ENCODE results near the gene CGB7. TPM values are rescaled to one million over a fixed set of nuclear protein-coding genes. Genes with fewer than 3 reads are reported as not detected.
"Not testable (repeated sequence)": the region's sequence is repeated elsewhere in the genome, so short reads cannot be mapped to it uniquely, and the experiment has no call there.

CGB7 gene
- total RNA-seq, 1 donor from 2014 or later = not detected

DNA sequence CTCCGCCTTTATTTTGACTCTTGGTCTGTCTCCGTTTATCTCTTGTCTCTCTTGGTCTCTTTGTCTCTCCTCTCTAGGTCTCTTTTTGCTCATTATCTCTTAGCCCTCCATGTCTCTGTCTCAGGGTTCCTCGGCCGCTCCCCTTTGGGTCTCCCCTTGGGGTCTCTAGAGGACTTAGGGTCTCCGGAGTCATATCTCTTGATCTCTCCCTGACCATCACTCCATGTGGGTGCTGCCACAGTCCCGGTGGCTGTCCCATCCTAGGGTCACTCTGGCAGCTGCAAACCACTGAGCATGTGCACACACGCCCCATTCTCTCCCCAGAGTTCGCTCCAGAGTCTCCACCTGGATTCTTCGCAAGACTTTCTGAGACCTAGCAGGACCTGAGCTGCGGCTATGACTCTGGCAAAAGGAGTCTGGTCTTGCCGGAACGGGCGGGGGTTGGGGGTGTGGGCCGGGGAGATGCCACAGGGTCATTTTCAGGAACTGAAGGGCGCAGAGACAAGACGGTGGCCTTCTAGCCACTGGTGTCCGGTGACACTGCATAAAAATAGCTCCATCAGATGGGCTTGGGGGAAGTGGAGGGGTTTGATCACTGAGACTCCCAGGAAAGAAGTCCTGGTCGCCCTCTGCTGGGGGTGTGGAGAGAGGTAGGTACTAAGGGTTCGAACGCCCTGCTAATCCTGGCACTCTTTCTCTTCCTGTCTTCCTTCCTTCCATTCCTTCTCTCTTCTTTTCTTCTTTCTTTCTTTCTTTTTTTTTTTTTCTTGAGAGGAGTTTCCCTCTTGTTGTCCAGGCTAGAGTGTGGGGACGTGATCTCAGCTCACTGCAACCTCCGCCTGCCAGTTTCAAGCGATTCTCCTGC is 16.2 kb upstream of the CGB7 start:
- DNase-seq (ENCODE audit: low spot score) = no peak

DNA sequence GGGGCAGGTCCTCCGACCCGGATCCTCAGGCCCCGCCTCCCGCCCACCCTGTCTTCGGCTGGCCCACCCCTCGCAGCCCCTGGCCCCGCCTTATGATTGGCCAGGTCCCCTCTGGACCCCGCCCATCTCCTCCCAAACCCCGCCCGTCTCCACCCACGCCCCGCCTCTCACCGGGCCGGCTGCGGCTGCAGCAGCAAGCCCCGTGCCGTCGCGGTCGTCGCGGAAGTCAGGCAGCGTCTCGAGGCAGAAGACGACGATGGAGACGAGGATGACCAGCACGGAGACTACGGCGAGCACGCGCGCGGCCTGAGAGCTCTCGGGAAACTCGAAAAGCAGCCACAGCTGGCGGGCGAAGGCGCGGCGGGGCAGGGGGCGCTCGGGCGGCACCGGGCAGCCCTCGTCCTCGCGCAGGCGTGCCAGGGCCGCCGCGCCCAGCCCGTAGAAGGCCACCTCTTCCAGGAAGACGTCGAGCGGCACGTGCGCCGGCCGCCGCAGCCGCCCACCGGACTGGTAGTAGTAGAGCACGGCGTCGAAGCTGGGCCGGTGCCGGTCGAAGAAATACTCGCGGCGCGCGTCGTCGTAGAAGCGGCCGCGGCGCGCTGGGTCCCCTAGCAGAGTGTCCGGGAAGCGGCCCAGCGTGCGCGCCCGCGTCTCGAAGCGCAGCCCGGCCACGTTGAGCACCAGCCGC is 14.5 kb upstream of the CGB7 start:
- no peak for DNase-seq (ENCODE audit: low spot score)

DNA sequence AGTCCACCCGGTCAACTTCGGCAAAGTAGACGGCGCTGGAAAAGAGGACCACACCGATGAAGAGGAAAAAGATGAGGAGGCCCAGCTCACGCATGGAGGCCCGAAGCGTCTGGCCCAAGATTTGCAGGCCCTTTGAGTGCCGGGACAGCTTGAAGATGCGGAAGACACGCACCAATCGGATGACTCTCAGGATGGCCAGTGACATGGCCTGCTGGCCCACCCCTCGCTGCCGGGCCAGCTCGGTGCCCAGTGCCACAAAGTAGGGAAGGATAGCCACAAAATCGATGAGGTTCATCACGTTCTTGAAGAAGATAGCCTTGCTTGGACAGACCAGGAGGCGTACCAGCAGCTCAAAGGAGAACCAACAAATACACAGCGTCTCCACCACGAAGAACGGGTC is 12.9 kb upstream of the CGB7 start:
- no peak for DNase-seq (ENCODE audit: low spot score)

DNA sequence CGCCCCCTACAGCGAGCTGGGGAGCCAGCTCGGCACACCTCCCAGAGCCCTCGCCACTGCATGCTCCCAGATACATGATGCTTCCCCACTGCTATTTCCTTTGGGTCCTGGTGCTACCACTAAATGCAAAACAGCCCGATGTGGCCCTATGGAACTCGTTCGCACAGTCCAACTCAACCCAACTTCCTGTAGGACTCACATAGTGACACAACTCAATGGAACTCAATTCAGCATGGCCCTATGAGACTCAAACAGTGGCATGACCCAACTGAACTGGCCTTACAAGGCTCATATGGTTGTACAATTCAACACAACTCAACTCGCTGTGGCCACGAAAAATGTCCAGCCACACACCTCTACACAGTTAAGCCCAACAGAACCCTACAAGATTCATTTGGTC is 11.5 kb upstream of the CGB7 start:
- no peak for DNase-seq (ENCODE audit: low spot score)

DNA sequence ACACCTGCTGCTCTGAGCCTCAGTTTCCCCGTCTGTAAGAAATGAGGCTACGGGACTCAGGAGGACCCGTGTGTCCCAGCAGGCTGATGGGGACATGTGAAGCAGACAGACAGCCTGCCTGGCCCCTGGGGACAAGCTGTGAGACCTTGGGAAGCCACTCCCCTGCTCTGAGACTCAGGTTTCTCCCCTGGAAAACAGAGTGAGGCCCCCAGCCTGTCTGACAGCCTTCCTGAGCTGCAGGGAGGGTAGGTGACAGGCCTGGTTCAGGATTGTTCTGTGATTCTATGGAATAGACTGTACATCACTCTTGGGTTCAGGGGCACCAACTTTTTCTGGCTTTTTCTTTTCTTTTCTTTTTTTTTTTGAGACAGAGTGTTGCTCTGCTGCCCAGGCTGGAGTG is 10.0 kb upstream of the CGB7 start:
- no peak for DNase-seq (ENCODE audit: low spot score)

DNA sequence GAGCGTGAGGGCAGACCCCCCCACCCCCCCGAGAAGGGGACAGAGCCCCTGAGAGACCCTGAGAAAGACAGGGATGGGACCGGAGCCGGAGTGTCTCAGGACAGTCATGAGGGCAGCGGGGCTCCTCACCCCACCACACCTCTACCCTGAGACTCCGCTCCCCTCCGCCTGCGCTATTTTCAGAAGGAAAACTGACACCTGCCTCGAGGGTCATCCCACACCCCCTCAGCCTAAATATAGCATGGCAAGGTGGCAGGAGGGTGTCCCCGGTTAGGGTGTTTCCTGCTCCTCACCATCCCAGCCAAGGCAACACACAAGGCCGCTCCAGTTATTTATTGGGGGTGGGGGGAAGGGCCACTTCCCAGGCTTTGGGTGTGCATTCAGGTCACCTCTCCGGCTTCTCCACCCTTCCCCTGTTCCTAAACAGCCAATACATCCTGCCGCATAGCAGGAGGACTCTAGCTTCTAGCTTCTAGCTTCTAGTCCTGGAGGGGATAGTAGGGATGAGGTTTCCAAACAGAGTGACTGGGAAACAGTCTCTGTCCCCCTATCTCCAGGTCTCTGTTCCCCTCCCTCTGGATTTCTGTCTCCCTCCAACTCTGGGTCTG is 8.5 kb upstream of the CGB7 start:
- DNase-seq (ENCODE audit: low spot score) = no peak

DNA sequence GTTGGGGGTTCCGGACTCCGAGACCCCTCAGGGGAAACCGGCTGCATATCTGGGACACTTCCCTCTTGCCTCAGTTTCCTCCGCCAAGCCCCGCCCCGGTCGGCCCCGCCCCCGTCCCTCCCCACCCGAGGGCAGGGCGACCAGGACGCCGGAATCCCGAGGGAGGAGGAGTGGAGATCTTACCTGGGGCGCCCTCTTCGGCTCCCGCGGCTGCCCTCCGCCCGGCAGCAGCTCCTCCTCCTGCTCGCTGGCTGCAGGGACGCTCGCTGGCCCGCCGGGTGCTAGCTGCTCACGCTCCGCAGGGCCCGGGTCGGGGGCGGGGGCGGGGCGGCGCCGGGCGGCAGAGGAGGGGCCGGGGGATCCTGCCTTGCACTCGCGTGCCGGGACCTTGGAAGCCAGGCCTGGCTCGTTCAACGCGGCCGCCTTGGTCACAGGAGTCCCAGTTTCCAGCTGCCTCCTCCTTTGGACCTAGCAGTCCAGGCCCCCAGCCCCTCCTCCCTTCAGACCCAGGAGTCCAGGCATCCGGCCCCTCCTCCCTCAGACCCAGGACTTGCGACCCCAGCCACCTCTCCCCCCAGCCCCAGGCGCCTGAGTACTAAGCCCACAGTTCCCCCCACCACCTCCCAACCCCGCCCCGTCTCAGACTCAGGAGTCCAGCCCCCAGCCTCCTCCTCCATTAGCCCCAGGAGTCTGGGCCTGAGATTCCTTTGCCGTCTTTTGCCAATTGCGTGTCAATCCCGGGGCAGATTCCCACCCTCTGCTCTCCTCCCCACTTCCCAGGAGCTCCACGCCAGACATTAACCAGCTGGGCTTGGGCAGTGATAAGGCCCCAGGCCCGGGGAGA is 7.4 kb upstream of the CGB7 start, which contains the start of gene NTF4:
Gene NTF4, minus strand, starts transcription at position 51 of the 844 bp plus-strand sequence. CDS start 2,821 bp downstream, outside the sequence.
- no peak for DNase-seq (ENCODE audit: low spot score)

DNA sequence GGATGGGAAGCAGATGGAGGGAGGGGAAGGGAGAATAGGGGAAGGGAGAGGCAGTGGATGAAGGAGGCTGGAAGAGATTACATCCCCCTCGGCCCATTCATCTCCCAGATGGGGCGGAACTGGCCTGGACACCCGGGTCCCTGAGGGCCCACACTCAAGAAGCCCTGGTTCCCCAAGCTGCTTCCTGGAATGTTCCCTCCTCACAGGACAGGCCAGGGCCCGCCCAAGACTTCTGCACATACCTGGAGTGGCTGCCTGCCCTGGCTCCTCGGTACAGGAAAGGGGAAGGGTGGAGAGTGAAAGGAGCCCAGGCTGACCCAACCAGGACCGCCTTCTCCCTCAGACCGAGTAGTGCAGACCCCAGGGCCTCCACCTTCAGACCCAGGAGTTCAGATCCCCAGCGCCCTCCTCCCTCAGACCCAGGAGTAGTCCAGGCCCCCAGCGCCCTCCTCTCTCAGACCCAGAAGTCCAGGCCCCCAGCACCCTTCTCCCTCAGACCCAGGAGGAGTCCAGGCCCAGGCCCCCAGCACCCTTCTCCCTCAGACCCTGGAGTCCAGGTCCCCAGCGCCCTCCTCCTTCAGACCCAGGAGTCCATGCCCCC is 6.6 kb upstream of the CGB7 start:
- DNase-seq (ENCODE audit: low spot score) = no peak

DNA sequence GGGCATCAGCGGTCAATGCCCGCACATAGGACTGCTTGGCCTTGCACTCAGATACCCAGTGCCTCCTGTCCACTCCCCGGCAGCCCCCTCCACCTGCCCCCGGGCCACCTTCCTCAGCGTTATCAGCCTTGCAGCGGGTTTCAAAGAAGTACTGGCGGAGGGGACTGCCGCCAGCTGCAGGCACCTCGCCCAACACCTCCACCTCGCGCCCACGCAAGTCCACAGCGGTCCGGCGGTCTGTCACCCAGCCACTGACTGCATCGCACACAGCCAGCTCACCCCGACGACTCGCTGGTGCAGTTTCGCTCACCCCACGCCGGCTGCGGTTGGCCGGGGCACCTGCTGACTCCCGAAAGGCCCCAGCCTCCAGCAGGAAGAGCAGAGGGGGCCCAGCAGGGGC is 3.9 kb upstream of the CGB7 start:
- DNase-seq (ENCODE audit: low spot score) = no peak

DNA sequence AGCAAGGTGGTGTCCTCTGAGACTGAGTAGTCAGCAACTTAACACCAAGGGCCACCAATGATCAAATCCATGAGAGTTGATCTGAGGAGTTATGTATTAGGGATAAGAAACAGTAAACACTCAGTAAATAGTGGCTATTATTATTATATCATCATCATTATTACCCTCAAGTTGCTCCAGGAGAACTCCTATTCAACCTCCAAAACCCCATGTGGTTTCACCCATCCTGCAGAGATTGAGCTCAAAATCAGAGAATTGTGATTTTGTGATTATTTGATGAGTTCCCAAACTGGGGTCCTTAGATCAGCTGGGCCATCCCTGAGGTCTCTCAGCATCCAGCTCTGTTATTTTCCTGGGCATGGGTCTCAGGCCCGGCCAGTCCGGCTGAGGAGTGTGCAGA is 3.5 kb upstream of the CGB7 start:
- DNase-seq (ENCODE audit: low spot score) = no peak

DNA sequence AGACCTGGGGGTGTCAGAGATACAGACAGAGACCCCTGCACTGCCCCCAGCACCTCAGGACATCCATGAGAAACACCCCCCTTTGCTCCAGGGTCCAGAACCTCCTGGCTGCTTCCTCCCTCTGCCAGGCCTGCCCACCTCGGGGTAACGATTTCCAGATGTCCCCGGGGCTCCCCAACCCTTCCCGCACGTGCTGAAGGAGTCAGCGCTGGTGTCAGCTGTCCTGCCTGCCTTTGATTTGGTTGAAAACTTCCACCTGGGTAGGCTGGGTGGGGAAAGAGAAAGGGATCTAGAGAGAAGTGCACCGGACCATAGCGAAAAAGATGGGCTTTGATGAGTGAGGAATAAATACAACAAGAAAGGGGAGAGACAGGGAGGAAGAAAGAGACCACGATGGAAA is 1.5 kb upstream of the CGB7 start:
- no peak for DNase-seq (ENCODE audit: low spot score)

DNA sequence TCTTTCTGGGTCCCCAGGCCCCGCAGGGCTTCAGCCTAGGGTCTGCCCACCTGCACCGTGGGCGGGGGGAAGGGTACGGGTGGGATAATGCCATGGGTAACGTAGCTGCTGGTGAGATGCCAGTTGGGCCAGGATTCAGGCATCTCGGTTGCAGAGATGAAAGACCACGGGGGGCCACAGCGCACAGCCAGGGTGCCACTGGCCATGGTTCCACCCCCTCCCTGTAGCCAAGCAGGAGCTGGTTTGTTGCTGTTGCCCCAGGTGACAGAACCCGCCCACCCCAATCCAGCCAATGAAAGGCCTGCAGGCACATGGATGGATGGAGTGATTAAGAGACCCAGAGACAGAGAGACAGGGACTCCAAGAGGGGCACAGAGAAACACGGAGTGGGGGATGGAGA is 1.0 kb upstream of the CGB7 start:
- no peak for DNase-seq (ENCODE audit: low spot score)

DNA sequence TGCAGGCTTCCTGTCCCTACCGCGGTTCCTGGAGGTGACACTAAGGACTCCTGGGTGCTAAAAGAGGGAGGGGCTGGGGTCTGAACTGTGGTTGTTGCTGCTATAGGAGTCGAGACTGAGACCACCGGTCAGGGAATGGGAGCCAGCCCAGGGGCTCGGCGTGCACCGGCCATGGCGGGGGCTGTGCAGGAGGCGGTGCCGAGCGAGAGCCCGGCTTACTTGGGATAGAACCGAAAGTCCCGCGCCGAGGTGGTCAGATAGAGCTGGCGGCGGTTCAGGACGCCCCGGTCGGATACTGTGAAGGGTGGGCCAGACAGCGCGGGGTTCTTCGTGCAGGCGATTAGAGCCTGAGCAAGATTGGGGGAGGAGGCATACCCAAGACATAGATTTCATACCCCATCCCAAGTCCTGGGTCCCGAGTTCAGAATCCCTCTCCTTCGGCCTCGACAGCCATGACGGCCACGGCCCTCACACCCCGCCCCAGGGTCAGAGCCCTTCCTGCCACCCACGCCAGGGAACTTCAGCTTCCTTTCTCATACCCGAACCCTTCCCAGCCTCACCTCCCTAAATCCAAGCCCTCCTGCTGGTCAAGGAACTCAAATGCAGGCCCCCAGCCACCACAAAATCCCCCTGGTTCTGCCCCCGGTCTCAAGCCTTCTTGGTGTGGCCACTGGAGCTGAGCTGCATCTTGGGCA is 500 bp downstream of the CGB7 start:
- DNase-seq (ENCODE audit: low spot score) = not testable (repeated sequence)

DNA sequence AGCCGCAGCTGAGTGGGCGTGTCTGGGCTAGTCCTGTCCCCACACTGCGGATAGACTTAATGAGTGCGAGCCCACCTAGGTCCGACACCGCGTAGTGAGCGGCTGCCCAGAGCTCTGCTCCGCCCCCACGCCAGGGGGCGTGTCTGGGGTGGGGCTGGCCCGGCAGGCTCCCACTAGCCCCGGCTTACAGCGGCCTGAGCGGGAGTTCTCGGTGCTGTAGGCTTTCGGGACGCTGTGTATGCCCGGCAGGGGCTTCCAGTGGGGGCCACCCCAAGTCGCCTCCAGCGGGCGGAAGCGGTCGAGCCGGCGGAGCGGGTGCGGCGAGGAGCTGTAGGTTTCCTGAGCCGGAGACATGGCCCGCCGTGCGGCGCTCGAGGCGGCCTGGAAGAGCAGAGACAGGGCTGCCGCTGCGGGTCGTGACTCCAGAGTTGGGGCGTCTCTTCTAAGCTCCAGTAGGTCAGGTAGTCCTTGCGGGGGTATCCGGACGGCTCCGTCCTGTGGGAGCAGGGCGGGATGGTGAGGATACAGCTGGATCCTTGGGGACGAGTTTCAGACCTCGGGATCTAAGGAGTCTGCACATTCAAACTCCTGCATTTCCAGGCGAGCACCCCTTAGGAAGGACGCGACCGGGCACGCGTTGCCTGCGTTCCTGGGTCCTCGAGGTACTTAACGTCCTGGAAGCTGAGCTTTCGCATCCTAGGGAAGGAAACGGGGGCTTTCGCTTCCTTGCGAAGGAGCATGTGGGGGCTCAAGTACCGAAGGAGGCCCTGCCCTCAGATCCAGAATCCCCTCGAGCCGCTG is 1.2 kb downstream of the CGB7 start:
- no peak for DNase-seq (ENCODE audit: low spot score)

DNA sequence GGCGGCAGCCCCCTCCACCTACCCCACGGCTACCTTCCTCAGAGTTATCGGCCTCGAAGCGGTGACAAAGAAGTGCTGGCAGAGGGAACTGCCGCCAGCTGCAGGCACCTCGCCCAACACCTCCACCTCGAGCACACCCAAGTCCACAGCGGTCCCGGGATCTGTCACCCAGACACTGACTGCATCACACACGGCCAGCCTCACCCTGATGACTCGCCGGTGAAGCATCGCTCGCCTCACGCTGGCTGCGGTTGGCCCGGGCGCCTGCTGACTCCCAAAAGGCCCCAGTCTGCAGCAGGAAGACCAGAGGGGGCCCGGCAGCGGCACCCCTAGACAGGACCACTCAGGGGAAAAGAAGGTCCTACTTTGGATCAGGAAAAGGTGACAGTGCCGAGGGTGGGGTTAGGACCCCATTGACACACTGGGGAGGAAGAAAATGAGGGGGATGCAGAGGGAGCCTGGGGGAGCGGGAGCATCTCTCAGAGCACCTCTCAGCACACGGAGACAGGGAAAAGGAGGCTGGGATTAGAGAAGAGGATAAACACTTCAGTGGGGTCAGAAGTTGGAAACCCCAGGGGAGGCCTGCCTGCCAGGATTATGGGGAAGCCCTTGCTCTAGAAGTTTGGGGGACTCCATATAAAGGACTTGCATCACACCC is 7.0 kb downstream of the CGB7 start:
- not testable (repeated sequence) for DNase-seq (ENCODE audit: low spot score)

DNA sequence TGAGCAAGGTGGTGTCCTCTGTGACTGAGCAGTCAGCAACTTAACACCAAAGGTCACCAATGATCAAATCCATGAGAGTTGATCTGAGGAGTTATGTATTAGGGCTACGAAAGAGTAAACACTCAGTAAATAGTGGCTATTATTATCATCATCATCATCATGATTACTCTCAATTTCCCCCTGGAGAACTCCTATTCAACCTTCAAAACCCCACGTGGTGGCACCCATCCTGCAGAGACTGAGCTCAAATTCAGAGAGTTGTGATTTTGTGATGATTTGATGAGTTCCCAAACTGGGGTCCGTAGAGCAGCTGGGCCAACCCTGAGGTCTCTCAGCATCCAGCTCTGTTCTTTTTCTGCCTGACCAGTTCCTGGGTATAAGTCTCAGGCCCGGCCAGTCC is 7.7 kb downstream of the CGB7 start:
- not testable (repeated sequence) for DNase-seq (ENCODE audit: low spot score)

DNA sequence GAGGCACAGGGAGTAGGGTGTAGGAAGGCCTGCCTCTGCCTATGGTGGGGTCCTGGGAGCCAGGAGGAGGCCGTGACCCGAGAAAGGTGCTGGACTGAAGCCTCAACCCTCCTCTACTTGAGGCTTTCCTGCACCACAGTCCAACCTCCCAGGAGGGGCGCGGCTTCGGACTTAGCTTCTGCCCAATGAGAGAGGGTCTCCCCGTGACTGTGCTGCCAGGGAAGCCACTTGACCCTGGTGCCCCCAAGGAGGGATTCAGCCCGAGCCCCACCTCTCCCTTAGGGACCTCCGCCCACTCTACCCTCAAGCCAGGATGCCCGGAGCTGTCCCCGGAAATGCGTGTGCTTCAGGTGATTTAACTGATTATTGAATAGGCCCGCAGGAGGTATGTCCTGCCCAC is 8.5 kb downstream of the CGB7 start, which contains the start of gene CGB8:
Gene CGB8, minus strand, starts transcription at position 101 of the 400 bp plus-strand sequence. CDS start 372 bp downstream, outside the sequence.
- not testable (repeated sequence) for DNase-seq (ENCODE audit: low spot score)

DNA sequence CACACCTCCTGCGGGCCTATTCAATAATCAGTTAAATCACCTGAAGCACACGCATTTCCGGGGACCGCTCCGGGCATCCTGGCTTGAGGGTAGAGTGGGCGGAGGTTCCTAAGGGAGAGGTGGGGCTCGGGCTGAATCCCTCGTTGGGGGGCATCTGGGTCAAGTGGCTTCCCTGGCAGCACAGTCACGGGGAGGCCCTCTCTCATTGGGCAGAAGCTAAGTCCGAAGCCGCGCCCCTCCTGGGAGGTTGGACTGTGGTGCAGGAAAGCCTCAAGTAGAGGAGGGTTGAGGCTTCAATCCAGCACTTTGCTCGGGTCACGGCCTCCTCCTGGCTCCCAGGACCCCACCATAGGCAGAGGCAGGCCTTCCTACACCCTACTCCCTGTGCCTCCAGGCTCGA is 14.0 kb downstream of the CGB7 start, which contains the start of gene CGB5:
Gene CGB5, plus strand, starts transcription at position 301 of the 400 bp plus-strand sequence. CDS start 362 bp downstream, outside the sequence.
- not testable (repeated sequence) for DNase-seq (ENCODE audit: low spot score)

All from mesenteric fat pad (tissue), 1 donor.